Stimulated activated naive B cell treated with anti-CD40 and anti-IgM and Interleukin-4, amounts not matched to agents 10 μg/mL and 1 μg/mL and 100 μg/mL, for 72 hours (primary cell): ENCODE results near the gene NRTN.
"Not testable (repeated sequence)": the region's sequence is repeated elsewhere in the genome, so short reads cannot be mapped to it uniquely, and the experiment has no call there.

ENCODE experiments used
- ATAC-seq, 2 donors: fragments of 150-1000 bp; cut with Tn5 transposase; replicated peaks; 2 replicates each; pipeline ENCODE4 v1.10.0; 2021; ENCODE audit warnings: moderate library complexity in 1 of 2
- DNase-seq: peaks from one replicate; pipeline ENCODE4 v3.0.0; 2021
- H3K27ac Mint-ChIP-seq: one replicate; pipeline ENCODE4 v1.8.0; 2022; ENCODE audit warnings: mild to moderate bottlenecking, mixed read lengths
- H3K27me3 Mint-ChIP-seq, 2 donors: one replicate each; pipeline ENCODE4 v1.8.0; 2022; ENCODE audit warnings: mixed read lengths in 2 of 2
- H3K36me3 Mint-ChIP-seq, 2 donors: one replicate each; pipeline ENCODE4 v1.8.0; 2022; ENCODE audit warnings: mixed read lengths in 2 of 2, mild to moderate bottlenecking in 1 of 2
- H3K4me1 Mint-ChIP-seq, 2 donors: one replicate each; pipeline ENCODE4 v1.8.0; 2022; ENCODE audit warnings: mixed read lengths in 2 of 2, mild to moderate bottlenecking in 1 of 2
- H3K4me3 Mint-ChIP-seq, 2 donors: one replicate each; pipeline ENCODE4 v1.8.0; 2022; ENCODE audit warnings: mild to moderate bottlenecking in 2 of 2, mixed read lengths in 2 of 2, moderate library complexity in 1 of 2
- H3K9me3 Mint-ChIP-seq, 2 donors: one replicate each; pipeline ENCODE4 v1.8.0; 2022; ENCODE audit warnings: mixed read lengths in 2 of 2, mild to moderate bottlenecking in 1 of 2

Gene NRTN, protein sequence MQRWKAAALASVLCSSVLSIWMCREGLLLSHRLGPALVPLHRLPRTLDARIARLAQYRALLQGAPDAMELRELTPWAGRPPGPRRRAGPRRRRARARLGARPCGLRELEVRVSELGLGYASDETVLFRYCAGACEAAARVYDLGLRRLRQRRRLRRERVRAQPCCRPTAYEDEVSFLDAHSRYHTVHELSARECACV

DNA sequence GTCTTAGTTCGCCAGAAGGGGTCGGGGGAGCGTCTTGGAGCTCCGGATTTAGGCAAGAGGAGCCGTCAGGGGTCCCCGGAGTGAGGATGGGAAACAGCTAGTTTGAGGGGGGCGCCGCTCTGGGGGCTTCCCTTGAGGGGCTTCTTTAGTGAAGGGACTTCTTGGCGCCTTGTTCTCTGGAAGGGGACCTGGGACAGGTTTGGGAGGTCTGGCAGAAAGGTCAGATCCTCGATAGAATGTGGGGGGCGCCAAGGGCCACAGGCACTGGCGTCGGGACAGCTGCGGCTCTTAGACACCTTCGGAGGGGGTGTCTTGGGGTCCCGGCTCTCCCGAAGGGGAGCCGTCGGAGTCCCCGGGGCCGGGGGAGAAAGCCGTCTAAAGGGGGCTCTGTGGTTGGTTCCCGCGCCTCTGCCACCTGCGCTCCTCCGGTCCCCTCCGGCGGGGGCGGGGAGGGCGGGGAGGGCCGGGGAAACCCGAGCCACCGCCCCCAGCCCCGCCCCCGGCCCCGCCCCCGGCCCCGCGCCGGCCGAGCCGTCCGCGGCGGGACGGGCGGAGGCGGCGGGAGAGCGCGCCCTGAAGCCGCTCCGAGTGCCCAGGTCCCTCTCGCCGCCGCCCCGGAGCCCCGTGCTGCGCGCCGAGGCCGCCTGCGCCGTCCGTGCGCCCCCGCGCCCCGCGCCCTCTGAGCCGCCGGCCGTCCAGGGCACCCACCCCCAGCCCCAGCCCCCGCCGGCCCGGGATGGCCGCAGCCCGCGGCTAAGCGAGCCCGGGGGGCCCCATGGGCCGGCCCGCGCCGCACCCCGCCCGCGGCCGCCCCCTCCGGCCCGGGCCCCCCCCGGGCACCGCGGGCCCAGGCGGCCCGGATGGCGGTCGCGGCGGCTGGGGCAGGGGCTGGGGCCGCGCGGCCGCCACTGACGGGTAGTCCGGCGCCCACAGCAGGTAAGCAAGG lies at the start of gene NRTN:
TSS of gene NRTN (plus strand) at position 552 of the 946 bp plus-strand sequence. CDS start 19,099 bp downstream, outside the sequence.
- ATAC-seq (peak; percentile 6 to 8), DNase-seq (no peak)
- Mint-ChIP-seq H3K9me3 (no peaks in the 10 kb centered on the region), H3K27me3 (peaks cover 28 to 54% of the 10 kb centered on the region in 2 donors), H3K36me3 (peaks cover 0 to 4% of the 10 kb centered on the region in 2 donors), H3K4me3 (peak within 1 kb of the TSS; percentile 74 to 81), H3K4me1 (peaks cover 18 to 29% of the 10 kb centered on the region in 2 donors), H3K27ac (peak within 1 kb of the TSS; percentile 89)

- DNase-seq (no peak), ATAC-seq (no peak)
- Mint-ChIP-seq H3K4me1 (no peaks in the 10 kb centered on the region), H3K4me3 (no peak overlapping the region), H3K9me3 (peaks cover 5 to 7% of the 10 kb centered on the region in 2 donors), H3K27me3 (peaks cover 13 to 25% of the 10 kb centered on the region in 2 donors), H3K27ac (no peak overlapping the region), H3K36me3 (no peaks in the 10 kb centered on the region)
Measured at GRCh38 chr19:5762608-5763217, 42.2 kb upstream of the NRTN start.

DNA sequence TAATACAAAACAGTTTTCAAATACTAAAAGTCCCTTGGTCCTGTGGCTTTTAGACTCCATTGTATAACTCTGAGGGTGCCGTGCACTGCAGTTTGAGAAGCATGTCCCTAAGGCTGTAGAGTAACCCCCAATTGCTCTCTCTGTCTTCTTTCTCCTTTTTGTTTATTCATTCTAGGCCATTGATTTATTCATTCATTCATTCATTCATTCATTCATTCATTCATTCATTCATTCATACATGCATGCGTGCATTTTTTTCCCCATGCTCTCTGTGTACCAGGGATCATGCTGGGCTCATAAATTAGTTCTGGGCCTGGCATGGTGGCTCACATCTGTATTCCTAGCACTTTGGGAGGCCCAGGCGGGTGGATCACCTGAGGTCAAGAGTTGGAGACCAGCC lies 39.6 kb upstream of the NRTN start:
- ATAC-seq (no peak), DNase-seq (no peak)
- Mint-ChIP-seq H3K27me3 (peaks cover 9 to 12% of the 10 kb centered on the region in 2 donors), H3K36me3 (no peaks in the 10 kb centered on the region), H3K27ac (no peak overlapping the region), H3K9me3 (peaks cover 5 to 7% of the 10 kb centered on the region in 2 donors), H3K4me3 (no peak overlapping the region), H3K4me1 (peaks cover 2 to 4% of the 10 kb centered on the region in 2 donors)

DNA sequence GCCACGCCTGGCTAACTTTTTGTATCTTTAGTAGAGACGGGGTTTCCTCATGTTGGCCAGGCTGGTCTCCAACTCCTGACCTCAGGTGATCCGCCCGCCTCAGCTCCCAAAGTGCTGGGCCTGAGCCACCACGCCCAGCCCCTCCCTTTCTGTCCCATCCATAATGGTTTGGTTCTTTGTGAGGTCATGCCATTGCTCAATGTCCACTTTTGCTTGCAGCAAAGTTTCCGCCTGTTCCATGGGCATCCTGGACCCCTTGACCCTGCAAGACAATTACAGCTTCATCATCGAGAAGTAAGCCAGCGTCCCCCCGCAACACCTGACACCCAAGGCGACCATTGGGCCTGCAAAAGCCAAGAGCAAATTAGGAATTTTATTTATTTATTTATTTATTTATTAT lies 36.9 kb upstream of the NRTN start:
- Mint-ChIP-seq H3K4me3 (no peak overlapping the region), H3K36me3 (no peaks in the 10 kb centered on the region), H3K27me3 (peaks cover 6 to 7% of the 10 kb centered on the region in 2 donors), H3K4me1 (peaks cover 4% of the 10 kb centered on the region in 2 donors), H3K9me3 (peaks cover 0 to under 1% of the 10 kb centered on the region in 2 donors), H3K27ac (no peak overlapping the region)
- DNase-seq = no peak
- no peak for ATAC-seq

DNA sequence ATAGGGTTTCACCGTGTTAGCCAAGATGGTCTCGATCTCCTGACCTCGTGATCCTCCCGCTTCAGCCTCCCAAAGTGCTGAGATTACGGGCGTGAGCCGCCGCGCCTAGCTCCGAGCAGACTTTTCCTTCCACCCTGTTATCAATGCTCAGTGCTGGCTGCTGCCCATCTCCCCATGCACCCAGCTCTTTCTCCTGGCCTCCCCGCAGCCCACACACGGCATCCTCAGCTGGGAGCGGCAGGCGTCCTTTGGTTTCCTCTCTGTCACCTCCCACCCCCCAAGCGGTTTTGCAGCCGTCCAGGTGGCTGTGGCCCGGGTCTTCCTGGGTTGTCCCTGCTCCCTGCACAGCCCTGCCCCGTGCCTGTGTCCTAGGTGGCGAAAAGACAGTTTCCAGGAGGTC lies 32.5 kb upstream of the NRTN start:
- peaks cover 6 to 17% of the 10 kb centered on the region in 2 donors for H3K27me3 Mint-ChIP-seq
- no peaks in the 10 kb centered on the region for H3K9me3 Mint-ChIP-seq
- no peak overlapping the region for H3K27ac Mint-ChIP-seq
- H3K4me1 Mint-ChIP-seq = peaks cover 4% of the 10 kb centered on the region in 2 donors
- ATAC-seq (no peak), DNase-seq (no peak)
- no peak overlapping the region for H3K4me3 Mint-ChIP-seq
- no peaks in the 10 kb centered on the region for H3K36me3 Mint-ChIP-seq

DNA sequence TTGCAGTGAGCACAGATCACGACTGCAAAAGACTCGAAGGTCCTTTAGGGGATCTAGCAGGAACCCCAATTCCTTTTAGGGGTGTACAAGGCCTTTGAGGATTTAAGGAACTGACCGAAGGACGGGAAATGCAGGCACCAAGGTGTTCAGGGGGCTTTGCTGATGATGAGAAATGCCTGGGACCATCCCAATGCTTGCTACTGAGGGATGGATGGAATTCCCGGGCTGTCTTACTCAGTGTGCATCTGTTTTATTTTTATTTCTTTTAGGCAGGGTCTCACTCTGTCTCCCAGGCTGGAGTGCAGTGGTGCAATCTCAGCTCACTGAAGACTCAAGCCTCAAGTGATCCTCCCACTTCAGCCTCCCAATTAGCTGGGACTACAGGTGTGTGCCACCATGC lies 31.6 kb upstream of the NRTN start:
- Mint-ChIP-seq H3K27ac (peak overlapping the region; percentile 25), H3K36me3 (no peaks in the 10 kb centered on the region), H3K4me1 (peaks cover 2 to 4% of the 10 kb centered on the region in 2 donors), H3K27me3 (peaks cover 6 to 17% of the 10 kb centered on the region in 2 donors), H3K9me3 (no peaks in the 10 kb centered on the region), H3K4me3 (no peak overlapping the region)
- ATAC-seq (no peak), DNase-seq (no peak)

DNA sequence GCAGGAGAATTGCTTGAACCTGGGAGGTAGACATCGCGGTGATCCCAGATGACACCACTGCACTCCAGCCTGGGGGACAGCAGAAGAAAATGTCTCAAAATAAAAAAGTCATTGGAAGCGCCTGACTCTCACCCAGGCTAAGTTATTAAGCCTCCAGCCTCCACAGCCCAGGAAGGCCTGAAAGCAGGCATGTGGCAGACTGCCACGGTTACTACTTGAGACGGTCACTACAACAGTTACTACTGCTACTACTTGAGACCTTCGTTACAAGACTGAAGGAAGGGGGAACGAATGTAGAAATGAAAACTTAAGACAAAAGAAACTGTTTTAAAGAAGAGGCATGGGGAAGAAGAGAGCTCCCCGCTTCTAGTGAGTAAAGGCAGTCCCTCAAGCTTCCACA lies 29.9 kb upstream of the NRTN start:
- DNase-seq (no peak), ATAC-seq (no peak)
- Mint-ChIP-seq H3K4me3 (no peak overlapping the region), H3K4me1 (peaks cover 0 to 2% of the 10 kb centered on the region in 2 donors), H3K9me3 (no peaks in the 10 kb centered on the region), H3K27ac (no peak overlapping the region), H3K36me3 (no peaks in the 10 kb centered on the region), H3K27me3 (peaks cover 6 to 17% of the 10 kb centered on the region in 2 donors)

DNA sequence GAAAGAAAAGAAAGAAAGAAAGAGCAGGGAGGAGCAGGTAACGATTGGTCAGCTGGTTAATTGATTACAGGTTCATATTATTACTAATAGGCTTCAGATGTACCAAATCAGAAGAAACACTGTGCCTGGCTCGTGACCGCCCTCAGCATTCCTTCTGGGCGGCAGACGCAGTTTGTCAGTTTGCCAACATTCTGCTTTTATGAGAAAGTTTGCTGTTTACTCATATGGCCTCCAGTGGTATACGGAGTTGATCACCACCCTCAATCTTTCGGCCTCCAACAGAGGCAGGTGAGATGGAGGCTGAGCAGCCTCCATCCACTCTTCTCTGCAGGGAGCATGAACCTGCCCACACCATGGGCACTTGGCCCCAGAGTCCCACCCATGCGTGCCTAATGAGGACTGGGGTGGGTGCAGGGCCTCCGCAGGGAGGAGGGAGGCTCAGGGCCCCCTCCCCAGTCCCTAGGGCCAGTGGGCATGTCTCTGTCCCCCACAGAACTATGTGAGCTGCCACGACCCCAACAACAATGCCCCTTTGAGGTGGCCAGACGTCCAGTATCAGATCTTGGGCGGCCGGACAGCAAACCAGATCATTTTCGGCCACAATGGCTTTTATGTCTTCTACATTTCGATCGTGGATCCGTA lies 29.1 kb upstream of the NRTN start:
- DNase-seq = no peak
- Mint-ChIP-seq H3K27ac (no peak overlapping the region), H3K27me3 (peaks cover 6 to 17% of the 10 kb centered on the region in 2 donors)

DNA sequence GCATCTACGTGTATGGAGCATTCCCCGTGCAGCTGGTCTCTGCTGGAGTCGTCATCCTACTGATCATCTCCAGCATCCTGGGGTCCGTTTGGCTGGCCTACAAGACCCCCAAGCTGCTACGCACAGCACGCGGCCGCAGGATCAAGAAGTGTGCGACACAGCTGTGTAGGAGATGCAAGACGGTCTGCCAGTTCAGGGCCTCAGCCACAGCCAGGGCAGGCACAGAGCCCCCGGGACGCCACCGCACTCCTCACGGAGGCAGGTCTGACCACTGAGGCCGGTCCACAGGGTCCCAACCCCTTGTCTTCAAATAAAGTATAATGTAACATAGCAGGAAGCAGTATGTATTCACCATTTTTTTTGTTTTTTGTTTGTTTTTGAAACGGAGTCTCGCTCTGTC lies 26.5 kb upstream of the NRTN start:
- DNase-seq (no peak), ATAC-seq (no peak)
- H3K4me3 Mint-ChIP-seq = no peak overlapping the region
- no peaks in the 10 kb centered on the region for H3K9me3 Mint-ChIP-seq
- peaks cover 2 to 5% of the 10 kb centered on the region in 2 donors for H3K36me3 Mint-ChIP-seq
- H3K27ac Mint-ChIP-seq = no peak overlapping the region
- H3K27me3 Mint-ChIP-seq = peaks cover 0 to 8% of the 10 kb centered on the region in 2 donors
- H3K4me1 Mint-ChIP-seq = no peaks in the 10 kb centered on the region

More for the DNA sequence above, 29.1 kb upstream of the NRTN start:
- peaks cover 0 to 2% of the 10 kb centered on the region in 2 donors for H3K4me1 Mint-ChIP-seq
- H3K9me3 Mint-ChIP-seq = no peaks in the 10 kb centered on the region
- H3K4me3 Mint-ChIP-seq = no peak overlapping the region
- no peak for ATAC-seq
- no peaks in the 10 kb centered on the region for H3K36me3 Mint-ChIP-seq

DNA sequence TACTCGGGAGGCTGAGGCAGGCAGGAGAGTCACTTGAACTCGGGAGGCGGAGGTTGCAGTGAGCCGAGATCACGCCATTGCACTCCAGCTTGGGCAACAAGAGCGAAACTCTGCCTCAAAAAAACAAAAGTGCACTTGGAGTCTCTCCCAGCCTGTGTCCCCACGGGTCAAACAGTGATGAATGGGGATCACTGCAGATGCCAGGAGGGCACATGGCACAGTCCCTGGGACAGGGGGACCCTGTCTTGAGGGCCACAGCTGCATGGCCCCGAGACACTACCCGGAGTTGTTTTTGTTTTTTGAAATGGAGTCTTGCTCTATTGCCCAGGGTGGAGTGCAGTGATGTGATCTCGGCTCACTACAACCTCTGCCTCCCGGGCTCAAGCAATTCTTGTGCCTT lies 24.0 kb upstream of the NRTN start:
- not testable (repeated sequence) for H3K27me3 Mint-ChIP-seq, DNase-seq, ATAC-seq, H3K4me3 Mint-ChIP-seq, H3K9me3 Mint-ChIP-seq, H3K4me1 Mint-ChIP-seq, H3K27ac Mint-ChIP-seq
- H3K36me3 Mint-ChIP-seq = peaks cover 7 to 22% of the 10 kb centered on the region in 2 donors

GRCh38 chr19:5782322-5782721 lies 22.5 kb upstream of the NRTN start:
- DNase-seq (no peak), ATAC-seq (no peak)
- H3K27me3 Mint-ChIP-seq = no peaks in the 10 kb centered on the region
- no peak overlapping the region for H3K4me3 Mint-ChIP-seq
- H3K4me1 Mint-ChIP-seq = peaks cover 0 to 2% of the 10 kb centered on the region in 2 donors
- H3K27ac Mint-ChIP-seq = no peak overlapping the region
- H3K9me3 Mint-ChIP-seq = no peaks in the 10 kb centered on the region
- H3K36me3 Mint-ChIP-seq = peaks cover 16 to 33% of the 10 kb centered on the region in 2 donors

- ATAC-seq = no peak
- DNase-seq = no peak
- Mint-ChIP-seq H3K9me3 (no peaks in the 10 kb centered on the region), H3K4me1 (peaks cover 5% of the 10 kb centered on the region in 2 donors), H3K36me3 (peaks cover 21 to 38% of the 10 kb centered on the region in 2 donors), H3K4me3 (no peak overlapping the region), H3K27me3 (no peaks in the 10 kb centered on the region), H3K27ac (no peak overlapping the region)
Measured at GRCh38 chr19:5782945-5783919, 21.6 kb upstream of the NRTN start.

GRCh38 chr19:5784581-5785147 lies 20.2 kb upstream of the NRTN start, which contains the start of gene PRR22:
PRR22 (minus strand) TSS chr19:5784746; CDS start chr19:5784660, 86 bp downstream.
- Mint-ChIP-seq H3K36me3 (peaks cover 28 to 46% of the 10 kb centered on the region in 2 donors), H3K27ac (no peak within 1 kb of the TSS)
- ATAC-seq = no peak

More at GRCh38 chr19:5784581-5785147, 20.2 kb upstream of the NRTN start, which contains the start of gene PRR22:
- DNase-seq = no peak
- H3K4me1 Mint-ChIP-seq = peaks cover 7 to 16% of the 10 kb centered on the region in 2 donors
- H3K9me3 Mint-ChIP-seq = no peaks in the 10 kb centered on the region
- H3K27me3 Mint-ChIP-seq = no peaks in the 10 kb centered on the region
- no peak within 1 kb of the TSS for H3K4me3 Mint-ChIP-seq
